RCC 7860 (cell line): ENCODE measurements around the gene GRSF1.
A peak's percentile ranks its signal among the peaks of the same experiment; 100 is the strongest.
"Not testable (repeated sequence)": the region's sequence is repeated elsewhere in the genome, so short reads cannot be mapped to it uniquely, and the experiment has no call there.

Source experiments
- DNase-seq: peaks from one replicate; pipeline ENCODE4 v3.0.0-alpha.2; 2015; ENCODE audit warnings: low spot score
- FAIRE-seq: peaks from 2 replicates; lab custom pipeline; 2012; peaks lifted over from hg19 to GRCh38; lab: Jason Lieb, UNC

GRSF1 gene, protein sequence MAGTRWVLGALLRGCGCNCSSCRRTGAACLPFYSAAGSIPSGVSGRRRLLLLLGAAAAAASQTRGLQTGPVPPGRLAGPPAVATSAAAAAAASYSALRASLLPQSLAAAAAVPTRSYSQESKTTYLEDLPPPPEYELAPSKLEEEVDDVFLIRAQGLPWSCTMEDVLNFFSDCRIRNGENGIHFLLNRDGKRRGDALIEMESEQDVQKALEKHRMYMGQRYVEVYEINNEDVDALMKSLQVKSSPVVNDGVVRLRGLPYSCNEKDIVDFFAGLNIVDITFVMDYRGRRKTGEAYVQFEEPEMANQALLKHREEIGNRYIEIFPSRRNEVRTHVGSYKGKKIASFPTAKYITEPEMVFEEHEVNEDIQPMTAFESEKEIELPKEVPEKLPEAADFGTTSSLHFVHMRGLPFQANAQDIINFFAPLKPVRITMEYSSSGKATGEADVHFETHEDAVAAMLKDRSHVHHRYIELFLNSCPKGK

DNA sequence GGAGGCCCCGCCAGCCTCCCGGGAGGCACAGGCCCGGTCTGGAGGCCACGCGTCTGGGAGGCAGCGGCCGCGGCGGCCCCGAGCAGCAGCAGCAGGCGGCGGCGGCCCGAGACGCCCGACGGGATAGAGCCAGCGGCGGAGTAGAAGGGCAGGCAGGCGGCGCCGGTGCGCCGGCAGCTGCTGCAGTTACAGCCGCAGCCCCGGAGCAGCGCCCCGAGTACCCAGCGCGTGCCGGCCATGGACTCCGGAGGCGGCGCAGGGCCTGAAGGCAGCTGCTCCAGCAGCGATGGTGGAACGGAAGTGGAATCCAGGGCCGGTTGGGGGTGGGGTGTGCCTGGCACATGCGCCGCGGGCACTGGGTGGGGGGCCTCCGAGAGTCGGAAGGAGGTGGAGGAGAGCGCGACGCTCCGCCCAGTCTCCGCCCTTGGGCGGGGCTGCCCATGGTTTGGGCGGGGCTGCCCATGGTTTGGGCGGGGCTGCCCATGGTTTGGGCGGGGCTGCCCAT lies at the start of gene GRSF1:
Gene GRSF1, minus strand, starts transcription at position 302 of the 505 bp plus-strand sequence. Its CDS starts 63 bp downstream, at position 239.
- FAIRE-seq: no peak
- peak; percentile 77 for DNase-seq

DNA sequence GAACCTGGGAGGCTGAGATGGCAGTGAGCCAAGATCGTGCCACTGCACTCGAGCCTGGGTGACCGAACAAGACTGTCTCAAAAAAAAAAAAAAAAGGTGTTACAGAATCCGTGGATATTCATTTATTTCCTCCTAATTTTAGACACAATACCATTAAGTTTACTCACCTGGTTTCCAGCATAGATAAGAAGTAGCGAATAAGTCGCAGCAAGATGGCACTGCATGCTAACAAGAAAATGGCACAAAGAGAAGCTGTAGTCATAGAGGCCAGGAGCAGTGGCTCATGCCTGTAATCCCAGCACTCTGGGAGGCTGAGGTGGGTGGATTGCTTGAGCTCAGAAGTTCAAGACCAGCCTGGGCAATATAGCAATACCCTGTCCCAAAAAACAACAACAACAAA lies 45.5 kb upstream of the GRSF1 start:
- DNase-seq (no peak), FAIRE-seq (no peak)

DNA sequence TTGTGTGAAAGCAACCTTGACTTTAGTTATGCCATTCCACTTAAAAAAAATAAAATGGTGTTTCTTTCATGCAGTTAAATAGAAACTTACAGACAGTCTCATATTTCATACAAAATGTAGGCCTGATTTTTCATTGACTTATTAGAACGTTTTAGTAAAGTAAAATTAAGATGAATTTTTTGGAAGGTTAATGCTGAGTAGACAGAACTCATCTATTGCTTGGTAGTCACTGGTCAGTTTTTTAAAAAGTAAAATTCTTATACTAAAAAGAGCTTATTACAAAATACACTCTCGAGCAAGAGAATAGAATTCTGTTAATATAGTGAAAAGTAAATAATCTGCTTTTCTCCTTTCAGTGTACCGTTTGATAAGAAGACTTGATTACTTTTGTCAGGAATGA lies 41.0 kb upstream of the GRSF1 start:
- no peak for FAIRE-seq
- DNase-seq: no peak

DNA sequence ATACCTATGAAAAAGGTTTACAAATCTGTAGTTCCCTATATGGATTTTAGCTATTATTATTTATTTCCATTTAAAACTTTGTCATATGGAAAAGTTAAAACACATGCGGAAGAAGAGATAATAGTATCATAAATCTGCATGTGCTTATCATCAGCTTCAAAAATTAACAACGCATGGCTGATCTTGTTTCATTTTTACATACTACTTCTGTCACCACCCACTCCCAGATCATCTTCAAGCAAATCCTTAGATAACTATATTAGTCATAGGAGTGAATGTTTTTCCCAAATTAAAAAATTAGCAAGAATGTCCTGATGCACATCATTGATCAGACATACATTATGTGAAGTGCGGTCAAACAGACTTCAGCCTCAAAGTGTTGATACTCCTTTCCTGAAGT lies 37.9 kb upstream of the GRSF1 start:
- DNase-seq (no peak), FAIRE-seq (no peak)

DNA sequence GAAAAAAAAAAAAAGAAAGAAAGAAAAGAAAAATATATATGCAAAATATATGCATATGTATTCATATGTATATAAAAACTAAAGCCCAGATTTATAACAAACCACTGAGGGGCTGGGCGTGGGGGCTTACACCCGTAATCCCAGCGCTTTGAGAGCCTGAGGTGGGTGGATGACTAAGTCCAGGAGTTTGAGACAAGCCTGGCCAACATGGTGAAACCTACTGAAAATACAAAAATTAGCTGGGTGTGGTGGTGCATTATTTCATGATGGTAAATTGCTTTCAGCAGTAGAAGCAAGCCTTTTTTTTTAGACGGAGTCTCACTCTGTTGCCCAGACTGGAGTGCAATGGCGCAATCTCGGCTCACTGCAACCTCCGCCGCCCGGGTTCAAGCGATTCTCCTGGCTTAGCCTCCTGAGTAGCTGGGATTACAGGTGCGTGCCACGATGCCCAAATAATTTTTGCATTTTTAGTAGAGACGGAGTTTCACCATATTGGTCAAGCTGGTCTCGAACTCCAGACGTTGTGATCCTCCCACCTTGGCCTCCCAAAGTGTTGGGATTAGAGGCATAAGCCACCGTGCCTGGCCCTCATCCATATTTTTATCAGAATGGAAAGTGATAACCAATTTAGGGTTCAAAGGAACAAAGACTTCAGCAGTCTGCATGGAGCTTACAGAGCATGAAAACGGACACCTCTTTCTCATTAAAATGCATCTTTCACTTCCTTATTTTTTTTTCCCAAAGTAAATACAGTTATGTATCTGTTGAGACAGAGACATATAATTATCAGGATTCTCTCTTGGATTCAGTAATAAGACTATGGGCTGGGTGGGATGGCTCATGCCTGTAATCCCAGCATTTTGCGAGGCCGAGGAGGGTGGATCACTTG lies 34.8 kb upstream of the GRSF1 start:
- FAIRE-seq (no peak), DNase-seq (no peak)

DNA sequence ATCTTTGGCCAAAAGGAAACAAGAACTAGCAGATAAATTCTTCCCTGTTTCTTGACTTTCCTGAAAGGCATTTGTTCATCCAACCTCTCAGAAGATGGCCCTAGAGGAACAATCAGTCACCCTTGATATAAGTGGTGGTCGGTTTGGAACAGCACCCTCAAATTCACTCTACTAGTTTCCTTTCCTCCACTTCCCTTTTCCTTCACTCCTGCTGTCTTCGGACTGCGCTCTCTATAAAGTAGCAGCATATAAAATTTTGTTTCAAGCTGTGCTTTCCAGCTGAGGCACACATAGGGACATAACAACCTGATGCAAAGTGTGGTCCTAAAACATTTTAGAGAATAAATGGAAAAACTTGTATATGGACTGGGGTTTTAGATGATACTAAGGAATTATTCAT lies 33.5 kb upstream of the GRSF1 start:
- no peak for FAIRE-seq
- DNase-seq: no peak

DNA sequence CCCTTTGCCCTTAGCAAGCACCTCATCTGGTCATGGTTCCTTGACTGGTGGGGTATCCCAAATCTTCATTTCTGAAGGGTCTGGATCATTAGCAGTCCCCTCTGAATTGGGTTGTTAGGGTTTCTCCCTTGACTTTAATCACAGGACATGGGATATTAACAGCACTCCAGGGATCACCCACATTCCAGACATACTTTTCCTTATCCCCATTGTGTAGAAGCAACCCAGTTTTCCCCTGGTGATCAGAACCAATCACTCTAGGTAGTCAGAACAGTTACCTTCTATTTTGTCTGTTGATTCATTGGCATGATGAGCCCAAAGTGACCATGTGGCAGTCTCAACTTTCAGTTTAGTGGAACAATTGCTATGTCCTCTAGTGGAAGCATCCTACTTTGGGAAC lies 29.1 kb upstream of the GRSF1 start:
- DNase-seq (no peak), FAIRE-seq (no peak)

DNA sequence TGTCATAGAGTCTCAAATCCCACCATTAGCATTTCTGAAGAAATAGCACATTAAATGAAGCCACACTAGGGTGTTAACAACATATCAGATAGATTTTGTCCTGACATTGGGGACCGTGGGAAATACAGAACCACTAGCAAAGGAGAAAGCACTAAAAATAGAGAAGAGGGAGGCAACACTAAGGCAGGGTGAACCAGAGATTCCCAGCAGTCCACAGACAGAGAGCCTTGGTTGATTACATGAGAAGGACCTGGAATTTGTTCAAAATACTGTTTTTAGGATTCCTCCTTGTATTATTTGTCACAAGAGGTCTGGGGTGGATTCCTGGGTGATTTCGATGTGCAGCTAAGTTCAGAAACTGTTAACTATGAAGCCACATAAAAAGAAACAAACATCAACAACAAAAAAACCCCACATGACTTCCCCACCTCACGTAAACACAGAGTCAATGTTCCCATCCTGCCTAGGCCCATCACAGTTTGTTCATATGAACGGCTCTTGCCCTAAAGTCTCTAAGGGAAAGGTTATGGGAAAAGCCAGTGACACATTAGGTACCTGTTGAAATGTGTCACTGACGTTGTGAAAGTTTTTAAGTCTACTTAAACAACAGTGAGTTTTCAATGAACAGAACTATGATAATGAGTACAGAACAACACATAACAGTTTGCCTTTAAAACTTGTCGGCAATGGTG lies 23.6 kb upstream of the GRSF1 start:
- FAIRE-seq (no peak), DNase-seq (no peak)

DNA sequence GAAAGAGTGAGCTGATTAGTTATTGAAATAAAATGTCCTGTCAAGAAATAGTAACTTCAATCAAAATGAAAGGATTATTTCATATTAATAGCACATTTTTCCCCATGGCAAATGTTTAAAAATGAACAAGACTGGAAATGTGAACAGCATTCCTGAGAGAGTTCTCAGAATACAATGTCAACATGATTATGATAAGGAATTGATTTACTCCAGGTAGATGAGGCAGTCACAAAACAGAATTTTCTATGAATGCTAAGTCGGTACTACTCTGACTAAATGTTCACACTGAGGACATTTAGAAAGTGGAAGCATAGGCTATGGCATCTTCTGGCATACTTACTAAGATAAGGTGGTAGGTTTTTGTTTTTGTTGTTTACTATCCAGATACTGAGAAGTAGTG lies 19.4 kb upstream of the GRSF1 start:
- FAIRE-seq (no peak), DNase-seq (no peak)

DNA sequence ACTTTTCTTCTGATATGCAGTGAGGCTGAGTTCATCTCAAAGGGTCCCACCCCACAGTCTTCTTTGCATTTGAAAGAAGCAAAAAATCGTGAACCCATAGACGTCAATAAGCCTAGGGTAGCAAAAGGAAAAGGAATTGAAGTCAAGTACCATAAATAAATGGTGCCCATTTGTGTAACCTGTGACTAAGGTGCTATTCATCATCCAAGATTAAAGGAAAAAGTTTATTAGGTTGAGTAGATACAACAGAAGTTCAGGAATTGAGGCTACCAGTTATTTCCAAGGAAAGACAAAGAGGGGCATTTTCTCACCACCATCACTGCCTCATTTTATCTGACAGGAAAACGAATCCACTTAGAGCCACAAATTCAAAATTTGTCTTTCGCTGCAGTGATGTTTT lies 18.8 kb upstream of the GRSF1 start:
- FAIRE-seq: no peak
- DNase-seq: no peak

DNA sequence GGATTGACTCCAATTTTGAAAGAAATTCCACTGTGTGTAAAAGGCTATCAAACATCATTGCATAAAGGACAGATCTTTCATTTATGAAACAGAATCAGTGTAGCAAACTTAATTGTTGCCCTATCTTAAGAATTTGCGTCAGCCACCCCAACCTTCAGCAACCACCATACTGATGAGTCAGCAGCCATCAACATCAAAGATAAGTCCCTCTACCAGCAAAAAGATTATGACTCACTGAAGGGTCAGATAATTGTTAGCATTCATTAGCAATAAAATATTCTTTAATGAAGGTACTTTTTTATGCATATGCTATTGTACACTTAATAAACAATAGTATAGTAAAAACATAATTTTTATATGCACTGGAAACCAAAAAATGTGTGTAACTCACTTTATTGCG lies 15.8 kb upstream of the GRSF1 start:
- FAIRE-seq: no peak

DNA sequence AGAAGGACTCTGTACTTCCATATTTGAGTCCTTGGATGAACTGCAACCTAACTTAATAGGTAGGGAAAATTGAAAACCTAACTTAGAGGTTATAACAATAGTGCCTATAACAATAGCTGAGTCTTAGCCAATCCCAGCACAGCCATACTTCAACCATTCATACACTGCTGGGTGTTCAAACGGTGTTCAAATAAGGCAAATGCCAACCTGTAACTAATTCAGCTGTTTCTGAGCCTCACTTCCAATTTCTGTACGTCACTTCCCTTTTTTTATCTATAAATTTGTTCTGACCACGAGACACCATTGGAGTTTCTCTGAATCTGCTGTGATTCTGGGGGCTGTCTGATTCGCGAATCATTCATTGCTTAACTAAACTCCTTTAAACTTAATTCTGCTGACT lies 9.6 kb upstream of the GRSF1 start:
- FAIRE-seq (no peak), DNase-seq (no peak)

More for the DNA sequence above, 15.8 kb upstream of the GRSF1 start:
- no peak for DNase-seq

DNA sequence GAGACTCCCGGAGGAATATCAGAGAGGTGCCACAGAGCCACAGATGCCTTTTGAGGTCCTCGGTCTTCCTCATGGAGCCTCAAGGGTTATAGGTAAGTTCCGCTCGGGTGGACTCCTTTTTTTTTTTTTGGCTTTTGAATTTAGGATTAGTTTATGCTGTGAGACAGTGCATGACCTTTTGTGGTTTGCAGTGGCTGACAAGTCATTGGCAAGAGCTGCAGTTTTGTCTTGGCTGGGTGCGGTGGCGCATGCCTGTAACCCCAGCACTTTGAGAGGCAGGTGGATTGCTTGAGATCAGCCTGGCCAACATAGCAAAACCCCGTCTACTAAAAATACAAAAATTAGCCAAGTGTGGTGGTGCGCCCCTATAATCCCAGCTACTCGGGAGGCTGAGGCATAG lies 4.5 kb upstream of the GRSF1 start:
- FAIRE-seq: no peak

DNA sequence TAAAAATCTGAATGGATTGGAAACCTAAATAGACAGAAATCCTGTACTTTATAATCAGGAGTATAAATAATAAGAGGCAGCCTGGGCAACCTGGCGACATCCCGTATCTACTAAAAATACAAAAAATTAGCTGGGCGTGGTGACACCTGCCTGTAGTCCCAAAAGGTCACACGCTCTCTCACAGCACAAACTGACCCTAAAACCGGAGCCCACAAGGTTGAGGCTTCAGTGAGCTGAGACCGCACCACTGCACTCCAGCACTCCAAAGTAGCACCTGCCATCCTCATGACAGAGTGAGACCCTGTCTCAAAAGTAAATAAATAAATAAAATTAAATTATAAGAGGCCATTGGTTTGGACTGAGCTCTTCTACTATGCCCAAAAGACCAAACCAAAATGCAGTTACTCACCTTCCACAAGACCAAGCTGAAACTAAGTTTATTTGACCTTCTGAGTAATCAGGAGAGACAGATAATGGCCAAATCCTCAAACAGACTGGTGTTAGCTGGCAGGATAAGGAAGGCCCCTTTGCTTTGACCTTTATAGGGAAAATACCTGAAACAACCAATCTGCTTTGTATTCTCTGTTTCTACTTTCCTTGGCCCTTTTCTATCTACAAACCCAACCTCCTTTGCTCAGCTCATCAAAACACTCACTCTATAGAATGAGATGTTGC lies 3.2 kb upstream of the GRSF1 start:
- FAIRE-seq (no peak), DNase-seq (no peak)

More for the DNA sequence above, 4.5 kb upstream of the GRSF1 start:
- DNase-seq: no peak

DNA sequence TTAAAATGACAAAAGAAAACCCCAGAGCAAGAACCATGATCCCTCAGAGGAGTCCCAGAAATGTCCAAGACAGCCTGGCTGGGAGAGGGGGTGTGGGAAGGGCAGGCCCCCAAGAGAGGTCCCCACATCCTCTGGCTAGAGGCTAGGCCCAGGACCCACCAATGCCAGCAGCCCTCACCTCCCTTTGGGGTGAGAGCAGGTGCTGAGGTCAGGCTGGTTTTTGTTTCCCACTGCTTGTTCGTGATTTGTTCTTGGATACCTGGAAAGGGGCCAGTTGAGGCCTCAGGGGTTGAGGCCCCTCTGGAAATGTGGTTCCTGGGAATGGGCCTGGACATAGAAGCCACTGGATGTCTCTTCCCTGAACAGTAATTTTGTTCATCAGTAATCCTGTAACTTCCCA lies 2.3 kb upstream of the GRSF1 start:
- FAIRE-seq (no peak), DNase-seq (no peak)

DNA sequence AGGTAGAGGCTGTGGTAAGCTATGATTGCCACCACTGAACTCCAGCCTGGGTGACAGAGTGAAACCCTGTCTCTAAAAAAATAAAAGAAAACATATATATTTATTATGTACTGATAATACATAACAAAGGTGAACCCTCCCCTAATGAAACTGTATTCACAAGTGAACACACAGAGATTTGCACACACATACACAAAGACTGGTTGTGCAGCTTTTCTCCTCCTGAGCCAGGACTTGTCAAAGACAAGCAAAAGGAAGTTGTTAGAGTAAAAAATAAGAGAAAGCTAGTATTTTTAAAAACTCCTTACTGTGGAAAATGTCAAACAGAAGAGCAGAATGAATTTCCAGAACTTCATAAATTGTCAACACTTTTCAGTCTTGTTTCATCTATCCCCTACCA lies 1.5 kb upstream of the GRSF1 start:
- DNase-seq: no peak
- no peak for FAIRE-seq

DNA sequence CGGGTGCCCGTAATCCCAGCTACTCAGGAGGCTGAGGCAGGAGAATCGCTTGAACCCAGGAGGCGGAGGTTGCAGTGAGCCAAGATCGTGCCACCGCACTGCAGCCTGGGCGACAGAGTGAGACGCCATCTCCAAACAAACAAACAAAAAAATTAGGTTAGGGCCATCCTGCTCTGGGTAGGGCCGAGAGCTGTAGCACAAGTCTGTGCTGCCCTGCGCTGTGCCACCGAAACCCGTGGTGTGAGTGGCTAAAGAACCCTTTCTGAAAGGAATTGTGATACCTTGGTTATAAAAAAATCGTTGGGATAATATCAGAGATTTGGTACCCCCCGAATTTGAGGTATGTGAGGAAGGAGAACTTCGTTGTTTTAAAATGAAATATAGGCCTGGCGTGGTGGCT lies 941 bp upstream of the GRSF1 start:
- DNase-seq, FAIRE-seq: not testable (repeated sequence)

DNA sequence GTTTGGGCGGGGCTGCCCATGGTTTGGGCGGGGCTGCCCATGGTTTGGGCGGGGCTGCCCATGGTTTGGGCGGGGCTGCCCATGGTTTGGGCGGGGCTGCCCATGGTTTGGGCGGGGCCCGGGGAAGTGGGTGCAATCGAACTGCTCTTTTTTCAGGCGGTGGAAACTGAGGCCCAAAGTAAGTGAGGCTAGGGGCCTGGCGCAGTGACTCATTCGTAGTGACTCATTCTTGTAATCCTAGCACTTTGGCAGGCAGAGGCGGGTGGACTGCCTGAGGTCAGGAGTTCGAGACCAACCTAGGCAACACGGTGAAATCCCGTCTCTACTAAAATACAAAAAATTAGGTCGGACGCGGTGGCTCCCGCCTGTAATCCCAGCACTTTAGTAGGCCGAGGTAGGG lies 447 bp upstream of the GRSF1 start:
- not testable (repeated sequence) for FAIRE-seq
- DNase-seq: peak; percentile 35

DNA sequence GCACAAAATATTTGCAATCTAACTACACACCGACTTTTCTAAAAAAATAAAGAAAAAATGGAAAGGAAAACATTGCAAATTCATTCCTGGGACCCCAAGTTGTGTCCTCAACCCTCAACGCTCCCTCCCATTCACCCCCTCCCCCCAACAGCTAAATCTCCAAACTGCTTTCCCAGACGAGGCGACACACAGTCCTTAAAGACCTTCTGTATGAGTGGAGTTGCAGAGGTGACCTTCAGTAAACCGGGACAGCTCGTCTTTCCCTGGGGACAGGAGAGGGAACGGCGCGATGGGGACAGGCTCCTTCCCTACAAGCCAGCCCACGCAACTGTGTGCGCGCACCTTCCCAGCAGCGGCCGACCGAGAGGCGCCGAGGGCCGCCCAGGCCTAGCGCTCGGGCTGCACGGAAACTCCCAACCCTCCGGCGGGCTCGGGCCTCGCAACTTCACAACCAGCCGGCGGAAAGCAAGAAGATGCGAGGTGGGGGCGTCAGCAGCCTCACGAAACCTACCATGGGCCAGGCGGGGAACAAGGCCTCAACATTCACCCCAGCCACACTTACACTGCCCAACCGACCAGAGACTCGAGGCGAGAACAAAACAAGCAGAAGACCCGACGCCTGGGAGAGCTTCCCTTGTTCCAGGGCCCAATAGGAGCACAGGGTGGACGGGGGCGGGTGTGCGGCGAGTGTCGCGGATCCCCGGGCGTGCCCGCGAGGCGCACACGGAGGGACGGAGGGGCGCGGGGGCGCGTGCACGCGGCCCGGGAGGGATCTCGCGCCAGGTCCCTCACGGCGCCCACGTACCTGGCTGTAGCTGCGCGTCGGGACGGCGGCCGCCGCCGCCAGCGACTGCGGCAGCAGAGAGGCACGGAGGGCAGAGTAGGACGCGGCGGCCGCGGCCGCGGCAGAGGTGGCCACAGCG lies 763 bp downstream of the GRSF1 start:
- no peak for FAIRE-seq
- peak; percentile 30 for DNase-seq
